ENCODE results near the gene DPAGT1.

The DPAGT1 gene

DNA sequence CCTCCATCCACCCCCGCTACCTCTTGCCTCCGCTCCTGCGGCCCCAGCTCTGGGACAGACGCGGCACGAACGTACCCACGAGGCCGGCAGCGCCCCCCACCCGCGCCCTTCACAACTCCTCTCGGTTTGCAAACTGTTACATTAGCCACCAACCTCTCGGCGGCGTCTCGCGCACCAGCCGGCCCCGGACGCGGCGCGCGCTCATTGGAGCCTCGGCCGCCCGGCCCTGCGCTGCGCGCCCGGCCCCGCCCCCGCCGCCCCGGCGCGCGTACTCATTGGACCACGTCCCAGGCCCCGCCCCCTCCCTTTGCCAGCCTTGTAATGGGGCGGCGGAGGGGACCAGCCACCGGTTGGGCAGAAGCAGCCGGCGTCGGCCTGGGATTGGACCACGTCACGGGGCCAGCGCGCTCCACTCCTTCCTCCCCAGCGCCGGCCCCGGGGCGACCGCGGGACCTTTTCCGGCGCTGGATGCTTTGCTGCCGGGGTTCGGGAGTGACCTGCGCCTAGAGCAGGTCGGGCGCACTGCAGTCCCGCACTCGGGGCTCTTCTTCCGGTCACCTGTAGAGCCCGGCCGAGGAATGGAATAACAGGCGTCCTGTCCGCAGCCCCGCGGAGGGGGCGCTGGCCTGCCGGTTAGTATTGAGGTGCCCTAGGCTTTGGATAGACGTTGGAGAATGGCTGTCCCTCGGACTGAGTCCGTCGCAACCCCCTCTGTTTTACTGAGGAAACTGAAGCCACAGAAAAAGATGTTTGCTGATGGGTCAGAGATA lies 44.5 kb downstream of the DPAGT1 start, which contains the start of gene HYOU1:
HYOU1 (minus strand) TSS at position 206 of the 770 bp plus-strand sequence. CDS start 1,045 bp downstream, outside the sequence.
- peak; percentile 97 for DNase-seq

- no peak for DNase-seq
Observed at GRCh38 chr11:119056421-119056999, 45.1 kb downstream of the DPAGT1 start.

- no peak for DNase-seq
Observed at GRCh38 chr11:119055901-119056300, 45.8 kb downstream of the DPAGT1 start.

- no peak for DNase-seq
Observed at GRCh38 chr11:119054418-119054817, 47.2 kb downstream of the DPAGT1 start.

DNA sequence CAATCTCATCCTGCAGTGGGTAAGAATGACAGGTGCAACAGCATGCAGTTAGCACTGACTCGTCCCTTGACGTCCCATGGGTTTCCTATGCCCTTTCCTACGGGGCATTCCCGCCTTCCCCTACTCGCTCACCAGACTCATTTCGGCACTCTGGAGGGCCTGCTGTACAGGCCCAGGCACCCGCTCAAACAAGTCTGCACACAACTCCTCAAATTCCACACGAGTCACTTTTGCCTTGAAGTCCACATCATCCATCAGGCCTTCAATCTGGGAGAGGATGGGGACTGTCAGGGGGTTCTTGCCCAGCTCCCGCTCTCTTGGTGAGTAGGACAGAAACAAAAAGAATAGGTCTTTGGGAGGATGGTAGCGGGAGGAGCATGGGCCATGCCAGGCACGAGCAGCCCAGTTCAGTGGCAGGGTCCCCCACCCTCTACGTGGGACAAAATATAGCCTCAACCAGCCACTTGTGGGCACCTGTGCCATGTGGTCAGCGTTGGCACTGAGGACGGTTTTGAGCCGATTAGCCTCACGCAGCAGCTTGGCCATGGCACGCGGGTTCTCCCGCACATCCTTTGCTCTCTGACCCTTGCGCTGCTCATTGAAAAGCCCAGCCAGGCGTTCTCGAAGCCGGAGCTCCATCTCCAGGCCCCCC lies 49.4 kb downstream of the DPAGT1 start:
- DNase-seq, result no peak

DNA sequence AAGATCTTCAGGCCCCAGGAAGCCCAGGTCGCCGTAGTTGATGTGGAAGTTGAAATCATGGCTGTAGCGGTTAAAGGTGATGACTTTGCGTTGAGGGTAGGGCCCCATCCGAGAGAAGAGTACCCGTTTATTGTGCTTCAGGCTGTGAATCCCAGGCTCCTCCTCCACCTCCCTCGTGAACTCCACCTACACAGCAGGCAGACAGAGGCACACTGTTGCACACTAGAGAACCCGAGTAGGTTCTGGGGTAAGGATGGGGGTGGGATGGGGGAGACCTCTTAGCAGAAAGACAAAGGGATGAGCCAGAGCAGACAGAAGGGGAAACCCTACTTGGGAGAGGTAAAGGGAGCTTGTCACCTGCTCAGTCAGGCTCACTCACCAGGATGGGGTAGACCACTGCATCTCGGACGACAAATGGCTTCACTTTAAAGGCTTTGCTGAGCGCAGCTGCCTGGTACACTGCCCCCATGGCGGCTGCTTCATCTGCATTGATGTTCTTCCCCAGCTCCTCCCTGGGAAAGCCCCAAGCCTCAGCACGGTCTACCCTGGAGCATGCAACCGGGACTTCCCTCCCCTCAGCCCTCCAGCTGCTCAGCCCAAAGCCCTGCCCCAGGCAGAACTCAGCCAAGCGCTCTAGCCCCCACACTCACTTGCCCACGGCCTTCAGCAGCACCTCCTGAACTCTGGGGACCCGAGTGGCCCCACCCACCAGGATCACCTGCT lies 50.1 kb downstream of the DPAGT1 start:
- DNase-seq, result no peak

DNA sequence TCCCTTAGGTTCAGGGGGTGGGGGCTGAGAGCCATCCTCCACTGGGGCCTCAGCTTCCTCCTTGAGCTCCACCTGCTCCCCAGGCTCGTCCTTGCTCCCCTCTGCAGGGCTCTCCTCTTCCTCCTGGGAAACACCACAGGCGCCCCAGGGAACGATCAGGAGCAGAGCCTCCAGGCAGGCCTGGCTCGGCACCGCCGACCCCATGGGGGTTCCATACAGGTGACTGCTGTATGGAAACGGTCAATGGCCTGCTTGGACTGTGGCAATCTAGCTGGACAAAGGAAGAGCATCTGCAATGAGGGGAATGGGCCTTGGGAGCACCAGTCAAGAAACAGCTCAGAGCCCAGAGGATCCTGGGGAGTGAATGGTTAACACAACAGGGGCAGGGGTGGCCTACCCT lies 52.6 kb downstream of the DPAGT1 start:
- no peak for DNase-seq

- no peak for DNase-seq
Observed at GRCh38 chr11:119048644-119049043, 53.0 kb downstream of the DPAGT1 start.

DNA sequence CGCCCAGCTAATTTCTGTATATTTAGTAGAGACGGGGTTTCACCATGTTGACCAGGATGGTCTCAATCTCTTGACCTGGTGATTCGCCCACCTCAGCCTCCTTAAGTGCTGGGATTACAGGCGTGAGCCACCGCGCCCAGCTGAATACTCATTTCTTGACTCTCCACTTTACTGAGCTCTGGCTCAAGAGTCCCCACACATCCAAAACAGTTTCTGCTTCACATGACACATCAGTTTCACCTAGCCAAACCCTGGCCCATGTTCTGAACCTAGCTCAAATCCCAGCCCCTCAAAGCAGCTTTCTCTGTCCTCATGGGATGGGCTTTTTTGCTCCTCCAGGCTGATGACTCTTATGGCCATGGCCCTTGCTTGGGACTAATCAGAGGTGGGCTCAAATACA lies 54.4 kb downstream of the DPAGT1 start:
- no peak for DNase-seq

All from NCI-H1048 (cell line).